ENCODE results near the gene CSMD2.

- TF ChIP-seq CTCF (IDR thresholded peaks at IDR 0.05; ENCODE audit: low read depth, low read length) (no peak), EZH2phosphoT487 (IDR thresholded peaks at IDR 0.05; ENCODE audit: low read depth) (no peak)
Observed at GRCh38 chr1:33975961-33976360, 189.1 kb downstream of the CSMD2 start.
